Neural cell (in vitro differentiated cells): ENCODE data around the gene ROR1. TPM values are rescaled to one million over a fixed set of nuclear protein-coding genes. Genes with fewer than 3 reads are reported as not detected.

Experiments
- H2AFZ ChIP-seq: fragments of 200-600, 300-800 bp; sonication (generic), shearing (Covaris generic); 2 replicates; pipeline ENCODE4 v1.6.0; 2014; ENCODE audit warnings: low read depth, mild to moderate bottlenecking, antibody characterized with exemption, low read length, moderate library complexity
- H3F3A ChIP-seq: fragments of 200-600 bp; shearing (Covaris generic); 2 replicates; pipeline ENCODE4 v1.6.1; 2016; ENCODE audit warnings: mild to moderate bottlenecking, moderate library complexity, mixed read lengths, antibody characterized with exemption, low read length; ENCODE audit not compliant: insufficient read depth, poor library complexity, severe bottlenecking
- H3K27ac ChIP-seq: fragments of 200-600, 300-800 bp; sonication (generic), shearing (Covaris generic); 2 replicates; pipeline ENCODE4 v1.5.1; 2014; ENCODE audit warnings: mild to moderate bottlenecking, low read length, moderate library complexity
- H3K27me3 ChIP-seq: fragments of 300-800, 200-600 bp; sonication (generic), shearing (Covaris generic); 2 replicates; pipeline ENCODE4 v1.6.0; 2014; ENCODE audit warnings: mild to moderate bottlenecking, low read depth, low read length, moderate library complexity; ENCODE audit not compliant: insufficient read depth
- H3K36me3 ChIP-seq: fragments of 300-800, 200-600 bp; sonication (generic), shearing (Covaris generic); 2 replicates; pipeline ENCODE4 v1.5.1; 2014; ENCODE audit warnings: mild to moderate bottlenecking, antibody characterized with exemption, low read length, moderate library complexity; ENCODE audit not compliant: insufficient read depth
- H3K4me2 ChIP-seq: fragments of 300-800, 200-600 bp; sonication (generic), shearing (Covaris generic); 2 replicates; pipeline ENCODE4 v1.6.0; 2014; ENCODE audit warnings: mild to moderate bottlenecking, low read length
- H3K4me3 ChIP-seq: fragments of 300-800, 200-600 bp; sonication (generic), shearing (Covaris generic); 2 replicates; pipeline ENCODE4 v1.5.1; 2014; ENCODE audit warnings: mild to moderate bottlenecking, low read length, moderate library complexity
- H3K79me2 ChIP-seq: fragments of 200-600 bp; shearing (Covaris generic); replicated peaks from 2 replicates; pipeline ENCODE4 v1.6.0; 2014; ENCODE audit warnings: mild to moderate bottlenecking, low read length, moderate library complexity; ENCODE audit not compliant: insufficient read depth
- H3K9ac ChIP-seq: fragments of 300-800, 200-600 bp; sonication (generic), shearing (Covaris generic); 2 replicates; pipeline ENCODE4 v1.6.1; 2016; ENCODE audit warnings: mild to moderate bottlenecking, low read length, mixed read lengths
- H3K9me2 ChIP-seq: fragments of 200-600 bp; shearing (Covaris generic); 2 replicates; pipeline ENCODE4 v1.6.1; 2016; ENCODE audit warnings: mild to moderate bottlenecking, low read length, mixed read lengths; ENCODE audit not compliant: insufficient read depth
- H3K9me3 ChIP-seq: fragments of 200-600, 300-800 bp; sonication (generic), shearing (Covaris generic); 2 replicates; pipeline ENCODE4 v1.6.1; 2016; ENCODE audit warnings: mild to moderate bottlenecking, mixed run types, low read length, moderate library complexity, mixed read lengths
- H4K20me1 ChIP-seq: fragments of 200-600 bp; shearing (Covaris generic); 2 replicates; pipeline ENCODE4 v1.6.1; 2016; ENCODE audit warnings: mild to moderate bottlenecking, mixed run types; ENCODE audit not compliant: insufficient read depth
- CTCF ChIP-seq: fragments of 450-650 bp; IDR thresholded peaks from 2 replicates; pipeline ENCODE4 v1.5.1; 2014; ENCODE audit warnings: antibody characterized with exemption, mild to moderate bottlenecking, moderate library complexity; ENCODE audit not compliant: poor library complexity, severe bottlenecking
- EP300 ChIP-seq: fragments of 450-650 bp; conservative IDR thresholded peaks from 2 replicates; pipeline ENCODE4 v1.6.1; 2014; ENCODE audit warnings: antibody characterized with exemption, mild to moderate bottlenecking, moderate library complexity; ENCODE audit not compliant: poor library complexity, severe bottlenecking
- EZH2 ChIP-seq: fragments of 200-600, 300-800 bp; shearing (Covaris generic), sonication (generic); IDR thresholded peaks from 2 replicates; pipeline ENCODE4 v1.6.1; 2014; ENCODE audit warnings: antibody characterized with exemption, low read length, borderline replicate concordance, mild to moderate bottlenecking; ENCODE audit not compliant: insufficient read depth, poor library complexity, severe bottlenecking
- MXI1 ChIP-seq: fragments of 450-650 bp; conservative IDR thresholded peaks from 2 replicates; pipeline ENCODE4 v1.6.1; 2014; ENCODE audit warnings: antibody characterized with exemption, mild to moderate bottlenecking; ENCODE audit not compliant: poor library complexity, severe bottlenecking
- POLR2AphosphoS5 ChIP-seq: IDR thresholded peaks from 2 replicates; pipeline ENCODE4 v1.6.1; 2012
- RAD21 ChIP-seq: fragments of 450-650 bp; conservative IDR thresholded peaks from 2 replicates; pipeline ENCODE4 v1.6.1; 2014; ENCODE audit warnings: antibody characterized with exemption, mild to moderate bottlenecking, moderate library complexity
- REST ChIP-seq: IDR thresholded peaks from 2 replicates; pipeline ENCODE4 v1.6.1; 2012; ENCODE audit warnings: borderline replicate concordance
- SMC3 ChIP-seq: fragments of 450-650 bp; conservative IDR thresholded peaks from 2 replicates; pipeline ENCODE4 v1.6.1; 2014; ENCODE audit warnings: antibody characterized with exemption, mild to moderate bottlenecking, moderate library complexity; ENCODE audit not compliant: poor library complexity
- TAF1 ChIP-seq: IDR thresholded peaks from 2 replicates; pipeline ENCODE4 v1.6.1; 2012; ENCODE audit warnings: low read depth
- polyA plus RNA-seq: library from polyadenylated mRNA; depleted of rRNA; stranded (reverse); fragments of >200 nt; gene quantifications from 2 replicates; pipeline ENCODE4 v1.2.3, GENCODE V29; 2014

The ROR1 gene
- polyA plus RNA-seq, 1 donor from 2014 or later: 0.27 TPM

GRCh38 chr1:63847308-63847910 is 73.6 kb downstream of the ROR1 start:
- Histone ChIP-seq H3K9me2 (no peaks in the 10 kb centered on the region), H3K4me3 (no peak overlapping the region), H2AFZ (no peak overlapping the region), H3K79me2 (no peaks in the 10 kb centered on the region), H3K9me3 (no peaks in the 10 kb centered on the region), H3K36me3 (no peaks in the 10 kb centered on the region), H3F3A (no peaks in the 10 kb centered on the region), H4K20me1 (no peaks in the 10 kb centered on the region), H3K9ac (no peak overlapping the region), H3K4me2 (no peak overlapping the region), H3K27ac (no peak overlapping the region), H3K27me3 (no peaks in the 10 kb centered on the region)
- TF ChIP-seq POLR2AphosphoS5: no peak
- no peak for TF ChIP-seq MXI1
- no peak for TF ChIP-seq EP300

- TF ChIP-seq REST (no peak), RAD21 (no peak), MXI1 (no peak), TAF1 (no peak), SMC3 (no peak), CTCF (no peak), POLR2AphosphoS5 (no peak), EZH2 (no peak), EP300 (no peak)
- Histone ChIP-seq H3K27me3 (no peaks in the 10 kb centered on the region), H3K27ac (no peak overlapping the region), H3K4me3 (no peak overlapping the region), H3K79me2 (no peaks in the 10 kb centered on the region), H3K9me2 (no peaks in the 10 kb centered on the region), H3K36me3 (no peaks in the 10 kb centered on the region), H3K9ac (no peak overlapping the region), H3F3A (no peaks in the 10 kb centered on the region), H4K20me1 (no peaks in the 10 kb centered on the region), H3K4me2 (no peak overlapping the region), H3K9me3 (no peaks in the 10 kb centered on the region), H2AFZ (no peak overlapping the region)
Observed at GRCh38 chr1:63848733-63849132, 74.9 kb downstream of the ROR1 start.
